OCI-LY7 (cell line): ENCODE data around the gene PSTK. TPM values are rescaled to one million over a fixed set of nuclear protein-coding genes. Genes with fewer than 3 reads are reported as not detected.

ENCODE experiments used
- BruUV-seq: library from RNA; stranded (reverse); fragments of 400-500 nt; replicated peaks from 2 replicates; lab custom pipeline; 2021; lab: Mats Ljungman, UMichigan
- CTCF ChIA-PET: fragments of 300-600 bp; sonication (Branson Sonifier 250); formaldehyde crosslinking; loops from one replicate; lab custom pipeline; 2022; ENCODE audit warnings: antibody characterized with exemption; ENCODE audit not compliant: unreplicated experiment; lab: Charles Lee
- POLR2A ChIA-PET: fragments of 300-600 bp; sonication (Branson Sonifier 250); formaldehyde crosslinking; loops from one replicate; lab custom pipeline; 2022; ENCODE audit warnings: antibody characterized with exemption; lab: Charles Lee
- DNase-seq: peaks from one replicate; pipeline ENCODE4 v3.0.0-alpha.2; 2015; ENCODE audit warnings: low spot score
- H2AFZ ChIP-seq: fragments of 200-600 bp; sonication (generic), shearing (Covaris generic); 2 replicates; pipeline ENCODE4 v1.6.1; 2014; ENCODE audit warnings: mild to moderate bottlenecking, antibody characterized with exemption, low read length, moderate library complexity
- H3K27ac ChIP-seq: fragments of 200-600 bp; sonication (generic); 2 replicates; pipeline ENCODE4 v1.5.1; 2014; ENCODE audit warnings: mixed run types, low read depth, mild to moderate bottlenecking, moderate library complexity, low read length, inconsistent platforms; ENCODE audit not compliant: poor library complexity, severe bottlenecking
- H3K36me3 ChIP-seq: fragments of 200-600 bp; sonication (generic); 2 replicates; pipeline ENCODE4 v1.6.1; 2014; ENCODE audit warnings: mild to moderate bottlenecking, antibody characterized with exemption, low read length, moderate library complexity, mixed read lengths; ENCODE audit not compliant: insufficient read depth
- H3K4me1 ChIP-seq: fragments of 200-600 bp; sonication (generic); 2 replicates; pipeline ENCODE4 v1.5.1; 2014; ENCODE audit warnings: mild to moderate bottlenecking, low read length; ENCODE audit not compliant: insufficient read depth, poor library complexity, severe bottlenecking
- H3K4me2 ChIP-seq: fragments of 200-600 bp; sonication (generic); 2 replicates; pipeline ENCODE4 v1.6.1; 2014; ENCODE audit warnings: mild to moderate bottlenecking, low read length
- H3K4me3 ChIP-seq: fragments of 200-600 bp; sonication (generic); 2 replicates; pipeline ENCODE4 v1.5.1; 2014; ENCODE audit warnings: mild to moderate bottlenecking, low read depth, low read length; ENCODE audit not compliant: poor library complexity, severe bottlenecking
- H3K79me2 ChIP-seq: fragments of 200-600 bp; sonication (generic); 2 replicates; pipeline ENCODE4 v1.6.1; 2016; ENCODE audit warnings: low read depth, mild to moderate bottlenecking, low read length, moderate library complexity, mixed read lengths; ENCODE audit not compliant: insufficient read depth
- H3K9me2 ChIP-seq: fragments of 200-600 bp; sonication (generic); 2 replicates; pipeline ENCODE4 v1.6.1; 2016; ENCODE audit warnings: mild to moderate bottlenecking, low read length, mixed read lengths; ENCODE audit not compliant: insufficient read depth
- H3K9me3 ChIP-seq: fragments of 200-600 bp; sonication (generic); 2 replicates; pipeline ENCODE4 v1.6.1; 2014; ENCODE audit warnings: mild to moderate bottlenecking, mixed run types, low read length, mixed read lengths
- H4K20me1 ChIP-seq: fragments of 200-600 bp; sonication (generic); 2 replicates; pipeline ENCODE4 v1.6.1; 2014; ENCODE audit warnings: mild to moderate bottlenecking, antibody characterized with exemption, low read length, moderate library complexity, mixed read lengths; ENCODE audit not compliant: insufficient read depth
- CTCF ChIP-seq: fragments of 200-600 bp; sonication (generic); conservative IDR thresholded peaks from 2 replicates; pipeline ENCODE4 v1.5.1; 2014; ENCODE audit warnings: mild to moderate bottlenecking, antibody characterized with exemption, low read length, moderate library complexity, mixed read lengths
- EZH2phosphoT487 ChIP-seq: fragments of 200-600 bp; sonication (generic); IDR thresholded peaks from 2 replicates; pipeline ENCODE4 v1.6.1; 2018; ENCODE audit warnings: low read depth, borderline replicate concordance, mild to moderate bottlenecking, mixed run types, antibody characterized with exemption, low read length, moderate library complexity, mixed read lengths
- intact Hi-C: fragments of 100-400 bp; cut with micrococcal nuclease; formaldehyde crosslinking; loops from one replicate; pipeline ENCODE4 v1.10.0; 2022; ENCODE audit not compliant: unreplicated experiment
- total RNA-seq, 2 experiments: library from RNA; depleted of rRNA in 1 of 2; stranded (reverse); fragments of >200 nt in 1 of 2; shearing (Covaris generic) in 1 of 2; gene quantifications; 2 replicates each; pipeline ENCODE4 v1.2.3, GENCODE V29; 2014 to 2022

The PSTK gene
- total RNA-seq, 2 experiments from 2014 or later = 4.9 to 8.9 TPM

- DNase-seq = peak; percentile 21
- Histone ChIP-seq H3K9me3 (no peaks in the 10 kb centered on the region), H3K27ac (peak overlapping the region; percentile 7), H3K4me1 (peaks cover 22% of the 10 kb centered on the region), H3K9me2 (no peaks in the 10 kb centered on the region), H3K4me2 (peak overlapping the region; percentile 87), H2AFZ (peak overlapping the region; percentile 67), H4K20me1 (peaks cover 14% of the 10 kb centered on the region), H3K4me3 (peak overlapping the region; percentile 92), H3K79me2 (peaks cover 41% of the 10 kb centered on the region), H3K36me3 (peaks cover 18% of the 10 kb centered on the region; the same call in 1 of the 2 replicates)
- ChIA-PET CTCF (no interaction called here), POLR2A (interaction anchor here (1.4 to 2.2 kb wide), 2 partner anchors 11 to 28 kb away, joined by 3 to 6 read pairs; partner anchors contain the start of gene PSTK)
- BruUV-seq = no TSS peak
- TF ChIP-seq EZH2phosphoT487 (no peak), CTCF (no peak)
- intact Hi-C loops = loop anchor here (2.0 kb wide), 2 partner anchors 54 to 146 kb away; partner anchors contain the start of genes BUB3 and C10orf88
These were observed 29.1 kb downstream of the PSTK start for GRCh38 chr10:123009105-123009820.

GRCh38 chr10:123011987-123012386, 31.8 kb downstream of the PSTK start:
- TF ChIP-seq EZH2phosphoT487 = no peak
- no peak for TF ChIP-seq CTCF
- H3K4me1 ChIP-seq = peaks cover 11% of the 10 kb centered on the region
- H3K27ac ChIP-seq = no peak overlapping the region
- intact Hi-C loops = no loop called here
- H3K4me3 ChIP-seq = no peak overlapping the region
- no peak for DNase-seq
- no peak overlapping the region for H2AFZ ChIP-seq
- CTCF ChIA-PET = no interaction called here
- H3K4me2 ChIP-seq = no peak overlapping the region
- H3K36me3 ChIP-seq = no peaks in the 10 kb centered on the region
- H4K20me1 ChIP-seq = peaks cover 5% of the 10 kb centered on the region
- no peaks in the 10 kb centered on the region for H3K9me3 ChIP-seq
- no TSS peak for BruUV-seq
- POLR2A ChIA-PET = interaction anchor here (1.6 kb wide), 1 partner anchor 10 kb away, joined by 6 read pairs; no protein-coding TSS in a partner anchor
- H3K9me2 ChIP-seq = no peaks in the 10 kb centered on the region
- H3K79me2 ChIP-seq = peaks cover 14% of the 10 kb centered on the region
